A549 treated with Mapracorat at 1 μM for 4 hours (cell line): ENCODE results near the gene IL19. TPM values are rescaled to one million over a fixed set of nuclear protein-coding genes. Genes with fewer than 3 reads are reported as not detected.

Source experiments
- total RNA-seq: library from RNA; stranded (reverse); fragments of 200-300 nt; extraction: Qiagen RNA extraction; gene quantifications from 5 replicates; pipeline ENCODE4 v1.2.3, GENCODE V29; 2022

Gene IL19, protein sequence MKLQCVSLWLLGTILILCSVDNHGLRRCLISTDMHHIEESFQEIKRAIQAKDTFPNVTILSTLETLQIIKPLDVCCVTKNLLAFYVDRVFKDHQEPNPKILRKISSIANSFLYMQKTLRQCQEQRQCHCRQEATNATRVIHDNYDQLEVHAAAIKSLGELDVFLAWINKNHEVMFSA
- 0.13 TPM in 1 of 5 replicates, not detected in the others for total RNA-seq

DNA sequence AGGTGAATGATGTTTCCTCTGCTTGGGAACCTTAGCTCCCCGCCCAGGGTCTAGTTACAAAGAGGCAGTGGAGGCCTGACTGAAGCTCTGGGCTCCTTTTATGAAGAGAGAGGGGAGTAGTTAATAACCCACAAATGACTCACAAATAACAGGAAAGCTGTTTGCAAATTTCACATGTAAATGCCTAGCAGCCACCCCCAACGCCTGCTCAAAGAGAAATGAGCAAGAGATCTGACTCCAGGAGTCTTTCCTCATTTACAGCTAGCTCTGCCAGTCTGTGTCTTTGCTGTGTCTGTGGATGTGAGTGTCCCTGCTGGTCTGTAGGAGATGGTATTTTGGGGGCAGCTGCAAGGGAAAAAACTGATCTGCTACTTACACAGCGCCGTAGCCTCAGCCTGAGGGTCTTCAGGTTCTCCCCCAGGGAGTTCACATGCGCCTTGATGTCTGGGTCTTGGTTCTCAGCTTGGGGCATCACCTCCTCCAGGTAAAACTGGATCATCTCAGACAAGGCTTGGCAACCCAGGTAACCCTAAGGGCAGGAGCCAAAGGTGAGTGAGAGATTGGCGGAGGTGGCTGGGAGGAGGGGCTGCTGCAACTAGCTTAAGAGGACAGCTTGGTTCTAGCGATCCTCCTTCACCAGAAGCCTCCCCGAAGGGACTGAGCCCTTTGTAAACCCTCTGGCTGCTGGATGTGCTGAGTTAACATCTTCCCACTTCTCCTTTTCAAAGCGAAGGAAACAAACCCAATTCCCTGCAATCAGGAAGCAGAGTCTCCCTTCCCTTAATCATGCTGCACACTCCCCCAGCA, at the start of gene IL19:
Gene IL19, plus strand, starts transcription at position 243 of the 807 bp plus-strand sequence. CDS start 65,890 bp downstream, outside the sequence.

DNA sequence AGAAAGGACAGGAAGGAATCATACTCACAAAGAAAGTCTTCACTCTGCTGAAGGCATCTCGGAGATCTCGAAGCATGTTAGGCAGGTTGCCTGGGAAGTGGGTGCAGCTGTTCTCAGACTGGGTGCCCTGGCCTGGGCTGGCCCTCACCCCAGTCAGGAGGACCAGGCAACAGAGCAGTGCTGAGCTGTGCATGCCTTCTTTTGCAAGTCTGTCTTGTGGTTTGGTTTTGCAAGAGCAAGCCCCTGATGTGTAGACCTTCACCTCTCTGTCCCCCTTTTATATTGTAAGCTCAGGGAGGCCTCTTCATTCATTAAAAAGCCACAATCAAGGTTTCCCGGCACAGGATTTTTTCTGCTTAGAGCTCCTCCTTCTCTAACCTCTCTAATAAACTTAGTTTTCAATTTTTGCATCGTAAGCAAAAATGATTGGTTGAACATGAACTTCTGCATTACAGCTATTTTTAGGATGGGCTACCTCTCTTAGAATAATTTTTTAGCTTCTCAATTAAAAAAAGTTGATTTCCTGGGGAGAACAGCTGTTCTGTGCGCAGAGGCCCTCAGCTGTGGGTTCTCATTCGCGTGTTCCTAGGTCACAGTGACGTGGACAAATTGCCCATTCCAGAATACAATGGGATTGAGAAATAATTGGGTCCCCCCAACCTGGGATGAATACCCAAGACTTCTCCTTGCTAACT, 1.8 kb downstream of the IL19 start, which contains the start of gene IL10:
Gene IL10, minus strand, starts transcription at position 252 of the 695 bp plus-strand sequence. Its CDS starts 59 bp downstream, at position 193.

DNA sequence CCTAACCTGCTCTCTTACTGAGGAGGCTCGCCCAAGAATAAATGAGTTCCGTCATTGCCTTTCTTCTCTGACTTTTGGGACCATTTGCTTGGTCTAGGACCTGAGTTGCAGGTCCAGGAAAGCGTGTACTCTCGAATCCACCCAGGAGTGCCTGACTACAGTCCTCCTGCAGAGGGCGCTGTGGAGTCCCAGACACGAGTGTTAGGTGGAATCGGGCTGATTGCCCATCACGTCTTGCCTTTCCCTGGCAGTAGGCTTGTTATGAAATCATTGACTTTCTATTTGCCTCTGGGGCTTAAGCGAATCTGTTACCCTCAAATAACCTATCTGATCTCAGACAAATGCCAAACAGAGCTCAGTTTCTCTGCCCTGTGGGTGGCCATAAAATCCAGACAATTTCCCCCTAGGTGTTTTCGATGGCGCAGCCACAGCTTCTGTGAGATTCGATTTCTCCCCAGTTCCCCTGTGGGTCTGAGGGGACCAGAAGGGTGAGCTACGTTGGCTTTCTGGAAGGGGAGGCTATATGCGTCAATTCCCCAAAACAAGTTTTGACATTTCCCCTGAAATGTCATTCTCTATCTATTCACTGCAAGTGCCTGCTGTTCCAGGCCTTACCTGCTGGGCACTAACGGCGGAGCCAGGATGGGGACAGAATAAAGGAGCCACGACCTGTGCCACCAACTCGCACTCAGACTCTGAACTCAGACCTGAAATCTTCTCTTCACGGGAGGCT, 94.5 kb downstream of the IL19 start, which contains the start of gene IL20:
Gene IL20, plus strand, starts transcription at position 685 of the 733 bp plus-strand sequence. CDS start 230 bp downstream, outside the sequence.

Other genes with a start within 250 kb of the IL19 start
- 32.9 to 36.5 TPM (median 34.1 TPM) in 5 replicates for gene EIF2D, start 158.3 kb upstream of the IL19 start, total RNA-seq
- gene DYRK3, start 135.2 kb upstream of the IL19 start, total RNA-seq, result 7.9 to 10.8 TPM (median 9.7 TPM) in 5 replicates
- 72.4 to 86.6 TPM (median 78.4 TPM) in 5 replicates for gene MAPKAPK2, start 85.9 kb upstream of the IL19 start, total RNA-seq
- not detected in 5 replicates for gene IL10, start 1.7 kb downstream of the IL19 start, total RNA-seq
- gene IL20, start 94.8 kb downstream of the IL19 start, total RNA-seq, result not detected in 5 replicates
- 0.24 to 0.91 TPM (median 0.48 TPM) in 5 replicates for gene IL24, start 126.7 kb downstream of the IL19 start, total RNA-seq
- gene FCMR, start 151.2 kb downstream of the IL19 start, total RNA-seq, result 4.7 to 6.4 TPM (median 4.9 TPM) in 5 replicates
- gene PIGR, start 175.7 kb downstream of the IL19 start, total RNA-seq, result not detected in 5 replicates
- not detected in 5 replicates for gene FCAMR, start 199.7 kb downstream of the IL19 start, total RNA-seq